ENCODE results near the gene OR7A10.

Gene OR7A10

GRCh38 chr19:14835011-14835410, 13.7 kb downstream of the OR7A10 start, which contains the start of the genes OR7A5 and OR7C1:
OR7A5 (minus strand) TSS chr19:14835185; CDS start chr19:14828241, 6,944 bp downstream.
OR7C1 (minus strand) TSS chr19:14835185; CDS start chr19:14800136, 35,049 bp downstream.
- no peaks in the 10 kb centered on the region for H3K79me2 ChIP-seq (ENCODE audit: control insufficient read depth, low read length)
- no peak for TF ChIP-seq CTCF (IDR thresholded peaks at IDR 0.05; ENCODE audit: low read depth, low read length, poor library complexity, severe bottlenecking)
- no peak for TF ChIP-seq EZH2phosphoT487 (IDR thresholded peaks at IDR 0.05; ENCODE audit: borderline replicate concordance, low read length)
- no peaks in the 10 kb centered on the region for H4K20me1 ChIP-seq (ENCODE audit: control insufficient read depth, insufficient read depth, low read depth, low read length)
- no peaks in the 10 kb centered on the region for H3K9me3 ChIP-seq (ENCODE audit: control insufficient read depth, insufficient read depth, low read length)
- H3K36me3 ChIP-seq (ENCODE audit: control insufficient read depth, low read length) = no peaks in the 10 kb centered on the region
- no peak within 1 kb of the TSS for H3K27ac ChIP-seq (ENCODE audit: low read depth, low read length)
- no peaks in the 10 kb centered on the region for H3K9me2 ChIP-seq (replicated peaks; ENCODE audit: control insufficient read depth, low read length)
- H3K4me1 ChIP-seq (ENCODE audit: control insufficient read depth, low read length) = no peaks in the 10 kb centered on the region
- no peak within 1 kb of the TSS for H3K4me3 ChIP-seq (ENCODE audit: low read length)
- H3K27me3 ChIP-seq (ENCODE audit: control insufficient read depth, low read length) = no peaks in the 10 kb centered on the region
- H3K4me2 ChIP-seq (ENCODE audit: low read length) = no peak within 1 kb of the TSS
- H3F3A ChIP-seq (ENCODE audit: control insufficient read depth, insufficient read depth) = no peaks in the 10 kb centered on the region

DNA sequence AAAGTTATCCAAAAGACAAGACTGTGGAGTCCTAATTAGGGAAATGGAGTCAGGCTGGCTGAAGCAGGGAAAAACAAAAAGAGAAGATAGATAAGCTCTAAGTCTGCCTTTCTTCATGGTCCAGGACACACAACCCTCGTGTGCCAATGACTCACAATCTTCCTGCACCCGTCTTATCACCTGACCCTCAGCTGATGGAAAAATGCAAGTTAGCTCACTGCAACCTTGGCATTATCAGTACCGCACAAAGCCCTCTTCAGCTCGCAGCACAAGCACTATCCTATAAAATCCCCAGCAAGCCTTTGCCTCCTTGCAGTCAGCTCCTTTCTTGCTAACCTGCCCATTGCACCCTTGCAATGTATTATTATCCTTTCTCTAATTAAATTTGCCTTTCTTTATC, 18.0 kb downstream of the OR7A10 start:
- H3K4me1 ChIP-seq (ENCODE audit: control insufficient read depth, low read length) = no peaks in the 10 kb centered on the region
- no peak overlapping the region for H3K4me3 ChIP-seq (ENCODE audit: low read length)
- H3K4me2 ChIP-seq (ENCODE audit: low read length) = no peak overlapping the region
- no peaks in the 10 kb centered on the region for H3K9me2 ChIP-seq (replicated peaks; ENCODE audit: control insufficient read depth, low read length)
- H3K27ac ChIP-seq (ENCODE audit: low read depth, low read length) = no peak overlapping the region
- H3K36me3 ChIP-seq (ENCODE audit: control insufficient read depth, low read length) = no peaks in the 10 kb centered on the region
- TF ChIP-seq CTCF (IDR thresholded peaks at IDR 0.05; ENCODE audit: low read depth, low read length, poor library complexity, severe bottlenecking) (no peak), EZH2phosphoT487 (IDR thresholded peaks at IDR 0.05; ENCODE audit: borderline replicate concordance, low read length) (no peak)
- H3K79me2 ChIP-seq (ENCODE audit: control insufficient read depth, low read length) = no peaks in the 10 kb centered on the region
- H3K9me3 ChIP-seq (ENCODE audit: control insufficient read depth, insufficient read depth, low read length) = no peaks in the 10 kb centered on the region
- H3F3A ChIP-seq (ENCODE audit: control insufficient read depth, insufficient read depth) = no peaks in the 10 kb centered on the region
- 0 out of 2 replicates have a peak, but pooled peaks cover 5% of the 10 kb centered on the region for H3K27me3 ChIP-seq (ENCODE audit: control insufficient read depth, low read length)
- no peaks in the 10 kb centered on the region for H4K20me1 ChIP-seq (ENCODE audit: control insufficient read depth, insufficient read depth, low read depth, low read length)

DNA sequence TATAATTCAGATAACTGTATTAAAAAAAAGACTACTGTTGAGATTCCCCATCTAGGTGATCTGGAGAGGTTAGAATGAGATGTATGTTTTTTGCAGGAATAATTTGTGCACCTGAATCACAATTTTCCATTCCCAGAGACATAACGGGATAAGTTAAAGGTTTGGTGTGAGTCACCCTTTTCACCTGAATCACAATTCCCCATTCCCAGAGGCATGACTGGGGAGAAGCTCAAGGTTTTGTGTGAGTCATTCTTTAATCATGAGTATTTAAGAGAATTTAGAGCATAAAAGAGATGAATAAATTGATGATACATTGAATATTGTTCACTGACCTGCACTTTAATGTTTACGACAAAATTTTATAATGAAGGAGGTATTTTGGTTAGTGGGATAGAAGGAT, 22.7 kb downstream of the OR7A10 start:
- H3K9me3 ChIP-seq (ENCODE audit: control insufficient read depth, insufficient read depth, low read length) = no peaks in the 10 kb centered on the region

More for the DNA sequence above, 22.7 kb downstream of the OR7A10 start:
- no peaks in the 10 kb centered on the region for H3K9me2 ChIP-seq (replicated peaks; ENCODE audit: control insufficient read depth, low read length)
- no peak overlapping the region for H3K4me2 ChIP-seq (ENCODE audit: low read length)
- no peaks in the 10 kb centered on the region for H3F3A ChIP-seq (ENCODE audit: control insufficient read depth, insufficient read depth)
- no peaks in the 10 kb centered on the region for H3K4me1 ChIP-seq (ENCODE audit: control insufficient read depth, low read length)
- H3K27me3 ChIP-seq (ENCODE audit: control insufficient read depth, low read length) = 0 out of 2 replicates have a peak, but pooled peaks cover 6% of the 10 kb centered on the region
- TF ChIP-seq CTCF (IDR thresholded peaks at IDR 0.05; ENCODE audit: low read depth, low read length, poor library complexity, severe bottlenecking) = no peak
- TF ChIP-seq EZH2phosphoT487 (IDR thresholded peaks at IDR 0.05; ENCODE audit: borderline replicate concordance, low read length) = no peak
- no peaks in the 10 kb centered on the region for H4K20me1 ChIP-seq (ENCODE audit: control insufficient read depth, insufficient read depth, low read depth, low read length)
- no peak overlapping the region for H3K4me3 ChIP-seq (ENCODE audit: low read length)
- H3K27ac ChIP-seq (ENCODE audit: low read depth, low read length) = no peak overlapping the region
- no peaks in the 10 kb centered on the region for H3K79me2 ChIP-seq (ENCODE audit: control insufficient read depth, low read length)
- H3K36me3 ChIP-seq (ENCODE audit: control insufficient read depth, low read length) = no peaks in the 10 kb centered on the region
